GM13977 (cell line): ENCODE results near the gene THSD4.

Experiments used
- DNase-seq: peaks from one replicate; pipeline ENCODE4 v3.0.0; 2012; ENCODE audit warnings: low spot score
- CTCF ChIP-seq: IDR thresholded peaks from 2 replicates; pipeline ENCODE4 v1.5.1; 2012; ENCODE audit warnings: mild to moderate bottlenecking, control low read depth; ENCODE audit not compliant: insufficient read depth; ENCODE audit errors: extremely low read depth, missing control alignments
- in situ Hi-C: fragments of 300-500 bp; cut with MboI; formaldehyde crosslinking; loops from one replicate; pipeline ENCODE4 v1.12.0; 2022; ENCODE audit warnings: low sequenced_read_pairs, low pct_unique_long_range_greater_than_20kb, mixed read lengths, inconsistent platforms; ENCODE audit not compliant: unreplicated experiment

THSD4 gene

DNA sequence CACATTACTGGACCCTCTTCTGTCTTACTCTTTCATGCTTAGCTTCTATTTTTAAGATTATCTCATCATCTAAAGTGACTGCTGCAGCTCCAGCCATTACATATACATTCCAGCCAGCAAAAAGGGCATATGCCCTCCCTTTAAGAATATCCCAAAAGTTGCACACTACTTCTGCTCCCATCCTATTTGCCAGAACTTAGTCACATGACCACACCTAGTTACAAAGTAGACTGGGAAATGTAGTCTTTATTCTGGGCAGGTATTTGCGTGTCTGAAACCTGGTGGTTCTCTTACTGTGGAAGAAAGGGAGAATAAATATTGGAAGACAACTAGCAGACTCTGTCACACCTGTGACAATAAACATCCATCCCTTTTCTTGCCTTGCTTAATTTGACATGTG, 353.4 kb downstream of the THSD4 start:
- DNase-seq, result no peak
- in situ Hi-C loops, result loop anchor here (10.0 kb wide), 1 partner anchor 256 kb away; no protein-coding TSS in a partner anchor
- TF ChIP-seq CTCF, result no peak

DNA sequence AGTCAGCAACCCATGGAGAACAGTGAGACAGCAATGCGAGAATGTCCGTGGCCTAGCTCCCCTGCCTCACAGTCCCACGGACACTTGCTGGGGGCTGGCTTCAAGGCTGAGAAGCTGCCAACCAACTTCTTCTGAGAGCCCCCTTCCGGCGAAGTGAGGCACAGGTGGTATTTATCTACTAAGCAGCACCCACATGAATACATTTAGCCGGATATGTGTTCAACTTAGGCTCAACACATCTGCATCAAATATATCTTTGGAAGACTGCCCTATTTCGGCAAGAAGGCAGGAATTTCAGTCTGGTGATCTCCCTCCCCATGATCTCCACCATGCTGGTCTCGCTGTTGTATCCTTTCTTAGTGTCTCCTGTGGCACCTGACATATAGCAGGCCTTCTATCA, 354.1 kb downstream of the THSD4 start:
- no peak for TF ChIP-seq CTCF
- DNase-seq, result no peak
- in situ Hi-C loops, result loop anchor here (10.0 kb wide), 1 partner anchor 255 kb away; no protein-coding TSS in a partner anchor

DNA sequence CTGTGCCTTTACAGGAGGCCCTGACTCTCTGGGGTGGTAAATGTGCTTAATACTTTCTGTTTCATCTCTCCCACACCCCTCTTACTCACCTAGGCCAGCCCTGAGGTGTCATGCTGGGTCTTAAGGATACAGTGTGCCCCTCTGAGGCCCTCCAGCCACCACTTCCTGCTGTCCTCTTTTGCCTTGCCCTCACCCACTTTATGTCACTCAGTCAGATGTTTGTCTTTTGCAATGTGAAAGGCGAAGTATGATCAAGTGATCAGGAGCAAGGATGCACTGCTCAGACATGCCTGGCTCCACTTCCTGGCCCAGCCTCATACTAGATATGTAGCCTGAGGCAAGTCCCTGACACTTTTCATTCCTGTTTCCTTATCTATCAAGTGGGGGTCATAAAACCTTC, 356.1 kb downstream of the THSD4 start:
- peak; percentile 25 for DNase-seq
- TF ChIP-seq CTCF, result no peak
- in situ Hi-C loops, result no loop called here

GRCh38 chr15:71472566-71472965, 357.3 kb downstream of the THSD4 start:
- DNase-seq, result peak; percentile 14
- in situ Hi-C loops, result no loop called here
- no peak for TF ChIP-seq CTCF

DNA sequence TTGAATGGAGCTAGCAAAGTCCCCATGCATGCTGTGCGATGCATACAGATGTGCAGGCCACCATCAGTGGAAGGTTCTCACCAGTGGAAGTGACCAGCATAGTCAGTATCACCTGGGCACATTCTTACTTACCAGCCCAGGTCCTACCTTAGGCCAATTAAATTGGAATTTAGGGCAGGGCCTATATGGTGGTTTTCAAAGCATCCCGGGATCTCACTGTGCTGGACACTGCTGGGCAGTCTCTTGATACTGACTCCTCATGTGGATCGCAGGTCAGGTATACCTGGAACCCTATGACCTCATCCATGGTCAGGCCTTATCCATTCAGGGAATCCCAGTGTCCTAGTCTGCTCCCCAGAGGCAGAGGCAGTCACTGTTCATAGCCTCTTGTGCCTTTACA, 358.5 kb downstream of the THSD4 start:
- in situ Hi-C loops, result no loop called here
- DNase-seq, result no peak
- no peak for TF ChIP-seq CTCF

GRCh38 chr15:71476823-71477222, 361.6 kb downstream of the THSD4 start:
- in situ Hi-C loops, result no loop called here
- TF ChIP-seq CTCF, result no peak
- no peak for DNase-seq

GRCh38 chr15:71480556-71480955, 365.3 kb downstream of the THSD4 start:
- TF ChIP-seq CTCF, result no peak
- in situ Hi-C loops, result no loop called here
- no peak for DNase-seq
